Measurements from ENCODE around the gene WDR20. TPM values are rescaled to one million over a fixed set of nuclear protein-coding genes. Genes with fewer than 3 reads are reported as not detected.

Gene WDR20
- total RNA-seq, result 10 to 100 TPM; 30.3 to 30.6 TPM

- ChIA-PET CTCF (interaction anchor here (1.0 to 1.3 kb wide), 3 partner anchors 38 to 188 kb away, joined by 3 to 4 read pairs (median 3); no protein-coding TSS in a partner anchor), POLR2A (interaction anchor here (0.7 to 1.5 kb wide), 3 partner anchors 51 to 176 kb away, joined by 3 to 8 read pairs (median 3); no protein-coding TSS in a partner anchor)
- peak within 1 kb of the TSS; percentile 78 for H3K4me3 Mint-ChIP-seq
- ATAC-seq (peak; percentile 91), DNase-seq (peak; percentile 99)
- peak within 1 kb of the TSS; percentile 95 for H3K27ac Mint-ChIP-seq
- H3K9me3 Mint-ChIP-seq (ENCODE audit: insufficient read depth), result no peaks in the 10 kb centered on the region
- H3K27me3 Mint-ChIP-seq (ENCODE audit: low read depth), result no peaks in the 10 kb centered on the region
- H3K36me3 Mint-ChIP-seq (ENCODE audit: low read depth), result peaks cover 9% of the 10 kb centered on the region
- peaks cover 23% of the 10 kb centered on the region for H3K4me1 Mint-ChIP-seq (ENCODE audit: low read depth)
Observed at GRCh38 chr14:102139286-102140026, at the start of gene WDR20. Gene WDR20 (plus strand): TSS chr14:102139897. CDS start chr14:102139924, 27 bp downstream.

- POLR2A ChIA-PET, result interaction anchor here (0.6 kb wide), 1 partner anchor 234 kb away, joined by 3 read pairs; no protein-coding TSS in a partner anchor
- no peak overlapping the region for H3K4me3 Mint-ChIP-seq
- ATAC-seq (no peak), DNase-seq (no peak)
- H3K27me3 Mint-ChIP-seq (ENCODE audit: low read depth), result no peaks in the 10 kb centered on the region
- CTCF ChIA-PET, result interaction anchor here (0.9 kb wide), 1 partner anchor 130 kb away, joined by 3 read pairs; no protein-coding TSS in a partner anchor
- H3K9me3 Mint-ChIP-seq (ENCODE audit: insufficient read depth), result no peaks in the 10 kb centered on the region
- peaks cover 29% of the 10 kb centered on the region for H3K4me1 Mint-ChIP-seq (ENCODE audit: low read depth)
- peaks cover 9% of the 10 kb centered on the region for H3K36me3 Mint-ChIP-seq (ENCODE audit: low read depth)
- no peak overlapping the region for H3K27ac Mint-ChIP-seq
Observed at GRCh38 chr14:102090713-102091112, 49.0 kb upstream of the WDR20 start.

DNA sequence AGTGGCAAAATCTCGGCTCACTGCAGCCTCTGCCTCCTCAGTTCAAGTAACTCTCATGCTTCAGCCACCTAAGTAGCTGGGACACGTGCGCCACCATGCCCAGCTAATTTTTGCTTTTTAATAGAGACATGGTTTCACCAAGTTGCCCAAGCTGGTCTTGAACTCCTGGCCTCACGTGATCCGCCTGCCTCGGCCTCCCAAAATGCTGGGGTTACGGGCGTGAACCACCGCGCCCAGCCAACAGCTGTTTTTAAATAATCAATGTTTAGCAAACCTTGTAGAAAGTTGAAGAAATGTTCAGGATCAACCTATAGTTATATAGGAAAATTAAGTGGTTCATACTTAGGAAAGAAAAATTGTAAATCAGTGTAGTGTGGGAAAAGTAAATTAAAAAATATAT lies 46.9 kb upstream of the WDR20 start:
- peaks cover 32% of the 10 kb centered on the region for H3K4me1 Mint-ChIP-seq (ENCODE audit: low read depth)
- no peak overlapping the region for H3K27ac Mint-ChIP-seq
- CTCF ChIA-PET, result no interaction called here
- DNase-seq (no peak), ATAC-seq (no peak)
- H3K9me3 Mint-ChIP-seq (ENCODE audit: insufficient read depth), result no peaks in the 10 kb centered on the region
- H3K36me3 Mint-ChIP-seq (ENCODE audit: low read depth), result peaks cover 3% of the 10 kb centered on the region
- POLR2A ChIA-PET, result no interaction called here
- no peaks in the 10 kb centered on the region for H3K27me3 Mint-ChIP-seq (ENCODE audit: low read depth)
- H3K4me3 Mint-ChIP-seq, result no peak overlapping the region

GRCh38 chr14:102094101-102094500 lies 45.6 kb upstream of the WDR20 start:
- no peaks in the 10 kb centered on the region for H3K27me3 Mint-ChIP-seq (ENCODE audit: low read depth)
- H3K4me1 Mint-ChIP-seq (ENCODE audit: low read depth), result peaks cover 22% of the 10 kb centered on the region
- POLR2A ChIA-PET, result no interaction called here
- no peak overlapping the region for H3K4me3 Mint-ChIP-seq
- ATAC-seq, result no peak
- H3K36me3 Mint-ChIP-seq (ENCODE audit: low read depth), result peaks cover 3% of the 10 kb centered on the region
- CTCF ChIA-PET, result no interaction called here
- H3K27ac Mint-ChIP-seq, result no peak overlapping the region
- no peak for DNase-seq
- no peaks in the 10 kb centered on the region for H3K9me3 Mint-ChIP-seq (ENCODE audit: insufficient read depth)

- Mint-ChIP-seq H3K27ac (no peak overlapping the region), H3K4me3 (no peak overlapping the region), H3K4me1 (ENCODE audit: low read depth) (peaks cover 9% of the 10 kb centered on the region), H3K27me3 (ENCODE audit: low read depth) (no peaks in the 10 kb centered on the region), H3K36me3 (ENCODE audit: low read depth) (no peaks in the 10 kb centered on the region), H3K9me3 (ENCODE audit: insufficient read depth) (no peaks in the 10 kb centered on the region)
- CTCF ChIA-PET, result interaction anchor here (0.9 to 3.4 kb wide), 25 partner anchors 7 to 373 kb away, joined by 3 to 33 read pairs (median 5); partner anchors contain the start of gene MOK
- POLR2A ChIA-PET, result interaction anchor here (1.0 kb wide), 1 partner anchor 75 kb away, joined by 4 read pairs; no protein-coding TSS in a partner anchor
- DNase-seq, result no peak
- no peak for ATAC-seq
Observed at GRCh38 chr14:102095231-102095870, 44.3 kb upstream of the WDR20 start.

- ChIA-PET CTCF (interaction anchor here (0.6 to 3.4 kb wide), 44 partner anchors 8 to 390 kb away, joined by 3 to 33 read pairs (median 4); partner anchors contain the start of gene MOK), POLR2A (interaction anchor here (1.0 to 1.1 kb wide), 2 partner anchors 11 to 76 kb away, joined by 3 to 4 read pairs; no protein-coding TSS in a partner anchor)
- H3K9me3 Mint-ChIP-seq (ENCODE audit: insufficient read depth), result no peaks in the 10 kb centered on the region
- H3K4me1 Mint-ChIP-seq (ENCODE audit: low read depth), result peaks cover 9% of the 10 kb centered on the region
- ATAC-seq, result peak; percentile 27
- no peak for DNase-seq
- no peaks in the 10 kb centered on the region for H3K36me3 Mint-ChIP-seq (ENCODE audit: low read depth)
- H3K27me3 Mint-ChIP-seq (ENCODE audit: low read depth), result no peaks in the 10 kb centered on the region
- no peak overlapping the region for H3K27ac Mint-ChIP-seq
- no peak overlapping the region for H3K4me3 Mint-ChIP-seq
Observed at GRCh38 chr14:102095871-102096568, 43.7 kb upstream of the WDR20 start.

GRCh38 chr14:102096569-102097188 lies 43.0 kb upstream of the WDR20 start:
- POLR2A ChIA-PET, result interaction anchor here (1.0 to 1.1 kb wide), 3 partner anchors 11 to 133 kb away, joined by 3 to 4 read pairs (median 3); partner anchors contain the start of gene DYNC1H1
- H3K27me3 Mint-ChIP-seq (ENCODE audit: low read depth), result no peaks in the 10 kb centered on the region
- no peaks in the 10 kb centered on the region for H3K36me3 Mint-ChIP-seq (ENCODE audit: low read depth)
- H3K27ac Mint-ChIP-seq, result no peak overlapping the region
- H3K4me1 Mint-ChIP-seq (ENCODE audit: low read depth), result peaks cover 9% of the 10 kb centered on the region
- CTCF ChIA-PET, result interaction anchor here (0.6 to 3.4 kb wide), 46 partner anchors 9 to 390 kb away, joined by 3 to 33 read pairs (median 4); partner anchors contain the start of gene MOK
- DNase-seq (peak; percentile 74), ATAC-seq (peak; percentile 82)
- H3K9me3 Mint-ChIP-seq (ENCODE audit: insufficient read depth), result no peaks in the 10 kb centered on the region
- H3K4me3 Mint-ChIP-seq, result no peak overlapping the region

- no peak overlapping the region for H3K27ac Mint-ChIP-seq
- peaks cover 9% of the 10 kb centered on the region for H3K4me1 Mint-ChIP-seq (ENCODE audit: low read depth)
- H3K9me3 Mint-ChIP-seq (ENCODE audit: insufficient read depth), result no peaks in the 10 kb centered on the region
- CTCF ChIA-PET, result interaction anchor here (1.0 to 3.4 kb wide), 12 partner anchors 8 to 390 kb away, joined by 3 to 33 read pairs (median 6); partner anchors contain the start of gene MOK
- ATAC-seq (no peak), DNase-seq (no peak)
- no peak overlapping the region for H3K4me3 Mint-ChIP-seq
- POLR2A ChIA-PET, result interaction anchor here (1.1 kb wide), 1 partner anchor 134 kb away, joined by 3 read pairs; the partner anchor contains the start of gene DYNC1H1
- no peaks in the 10 kb centered on the region for H3K36me3 Mint-ChIP-seq (ENCODE audit: low read depth)
- H3K27me3 Mint-ChIP-seq (ENCODE audit: low read depth), result no peaks in the 10 kb centered on the region
Observed at GRCh38 chr14:102097441-102098135, 42.1 kb upstream of the WDR20 start.

- no peak overlapping the region for H3K27ac Mint-ChIP-seq
- DNase-seq, result no peak
- CTCF ChIA-PET, result no interaction called here
- H3K9me3 Mint-ChIP-seq (ENCODE audit: insufficient read depth), result no peaks in the 10 kb centered on the region
- H3K36me3 Mint-ChIP-seq (ENCODE audit: low read depth), result no peaks in the 10 kb centered on the region
- no peak for ATAC-seq
- H3K4me3 Mint-ChIP-seq, result no peak overlapping the region
- no peaks in the 10 kb centered on the region for H3K4me1 Mint-ChIP-seq (ENCODE audit: low read depth)
- H3K27me3 Mint-ChIP-seq (ENCODE audit: low read depth), result peaks cover 4% of the 10 kb centered on the region
- POLR2A ChIA-PET, result no interaction called here
Observed at GRCh38 chr14:102103062-102103695, 36.5 kb upstream of the WDR20 start.

- ChIA-PET CTCF (interaction anchor here (1.2 to 2.8 kb wide), 2 partner anchors 9 to 152 kb away, joined by 3 to 17 read pairs; no protein-coding TSS in a partner anchor), POLR2A (no interaction called here)
- Mint-ChIP-seq H3K27me3 (ENCODE audit: low read depth) (peaks cover 4% of the 10 kb centered on the region), H3K4me3 (no peak overlapping the region), H3K36me3 (ENCODE audit: low read depth) (no peaks in the 10 kb centered on the region), H3K4me1 (ENCODE audit: low read depth) (no peaks in the 10 kb centered on the region), H3K27ac (no peak overlapping the region), H3K9me3 (ENCODE audit: insufficient read depth) (no peaks in the 10 kb centered on the region)
- no peak for DNase-seq
- ATAC-seq, result no peak
Observed at GRCh38 chr14:102105369-102105768, 34.3 kb upstream of the WDR20 start.
